PC-9 (cell line): Measurements from ENCODE around the gene CAT. TPM values are rescaled to one million over a fixed set of nuclear protein-coding genes. Genes with fewer than 3 reads are reported as not detected.
"Not testable (repeated sequence)": the region's sequence is repeated elsewhere in the genome, so short reads cannot be mapped to it uniquely, and the experiment has no call there.

ENCODE experiments used
- BruUV-seq: library from RNA; stranded (reverse); fragments of 400-500 nt; replicated peaks from 2 replicates; lab custom pipeline; 2021; lab: Mats Ljungman, UMichigan
- CTCF ChIA-PET: fragments of 300-600 bp; sonication (Branson Sonifier 250); formaldehyde crosslinking; loops from one replicate; lab custom pipeline; 2022; ENCODE audit warnings: antibody characterized with exemption; lab: Charles Lee
- POLR2A ChIA-PET: fragments of 300-600 bp; sonication (Branson Sonifier 250); formaldehyde crosslinking; loops from one replicate; lab custom pipeline; 2022; ENCODE audit warnings: antibody characterized with exemption; ENCODE audit not compliant: unreplicated experiment; lab: Charles Lee
- DNase-seq, 2 experiments: peaks; one replicate each; pipeline versions ENCODE4 v3.0.0 to v3.0.0-alpha.2; 2015 to 2022; ENCODE audit warnings: mixed read lengths in 1 of 2
- H2AFZ ChIP-seq: fragments of 200-600 bp; sonication (generic); 2 replicates; pipeline ENCODE4 v1.8.1; 2017; ENCODE audit warnings: antibody characterized with exemption
- H3F3A ChIP-seq: fragments of 200-600 bp; sonication (generic); 2 replicates; pipeline ENCODE4 v1.8.1; 2017; ENCODE audit warnings: antibody characterized with exemption, mild to moderate bottlenecking, low read depth; ENCODE audit not compliant: insufficient read depth
- H3K27ac ChIP-seq: fragments of 200-600 bp; sonication (generic); 2 replicates; pipeline ENCODE4 v1.6.1; 2016; ENCODE audit warnings: mixed run types
- H3K27me3 ChIP-seq: fragments of 200-600 bp; sonication (generic); 2 replicates; pipeline ENCODE4 v1.6.1; 2016; ENCODE audit warnings: low read depth, mixed run types; ENCODE audit not compliant: insufficient read depth
- H3K36me3 ChIP-seq: fragments of 200-600 bp; sonication (generic); 2 replicates; pipeline ENCODE4 v1.6.1; 2016; ENCODE audit warnings: low read depth, mixed run types
- H3K4me1 ChIP-seq: fragments of 200-600 bp; sonication (generic); replicated peaks from 2 replicates; pipeline ENCODE4 v1.6.1; 2016; ENCODE audit warnings: mixed run types; ENCODE audit not compliant: insufficient read depth
- H3K4me2 ChIP-seq: fragments of 200-600 bp; sonication (generic); 2 replicates; pipeline ENCODE4 v1.6.1; 2017; ENCODE audit warnings: mixed run types
- H3K4me3 ChIP-seq: fragments of 200-600 bp; sonication (generic); 2 replicates; pipeline ENCODE4 v1.6.1; 2016; ENCODE audit warnings: mixed run types
- H3K79me2 ChIP-seq: fragments of 200-600 bp; sonication (generic); 2 replicates; pipeline ENCODE4 v1.6.1; 2017; ENCODE audit warnings: low read depth, mixed run types
- H3K9me2 ChIP-seq: fragments of 200-600 bp; sonication (generic); 2 replicates; pipeline ENCODE4 v1.8.1; 2017; ENCODE audit warnings: mild to moderate bottlenecking; ENCODE audit not compliant: insufficient read depth
- H3K9me3 ChIP-seq: fragments of 200-600 bp; sonication (generic); 2 replicates; pipeline ENCODE4 v1.8.1; 2016; ENCODE audit warnings: low read depth; ENCODE audit not compliant: insufficient read depth
- H4K20me1 ChIP-seq: fragments of 200-600 bp; sonication (generic); 2 replicates; pipeline ENCODE4 v1.8.1; 2017; ENCODE audit not compliant: insufficient read depth
- EZH2 ChIP-seq: fragments of 200-600 bp; sonication (generic); IDR thresholded peaks from 2 replicates; pipeline ENCODE4 v1.8.0; 2017; ENCODE audit warnings: antibody characterized with exemption, low read depth
- intact Hi-C: fragments of 100-400 bp; cut with micrococcal nuclease; formaldehyde crosslinking; loops from one replicate; pipeline ENCODE4 v1.10.0; 2022; ENCODE audit not compliant: unreplicated experiment
- total RNA-seq: library from RNA; stranded (reverse); gene quantifications from 2 replicates; pipeline ENCODE4 v1.2.3, GENCODE V29; 2021
- TF ChIP-seq, protein P1 (sequence below): fragments of 200-600 bp; sonication (generic); conservative IDR thresholded peaks from 2 replicates; pipeline ENCODE4 v1.6.1; 2017; ENCODE audit warnings: mixed run types, antibody characterized with exemption, mild to moderate bottlenecking, moderate library complexity

The CAT gene
- total RNA-seq, 1 experiment from 2014 or later = 63.4 TPM

GRCh38 chr11:34423300-34423699, 15.4 kb upstream of the CAT start:
- no peaks in the 10 kb centered on the region for H3K9me3 ChIP-seq
- H3K79me2 ChIP-seq = no peaks in the 10 kb centered on the region
- H3K4me3 ChIP-seq = no peak overlapping the region
- intact Hi-C loops = no loop called here
- no peaks in the 10 kb centered on the region for H3K9me2 ChIP-seq
- ChIA-PET CTCF (interaction anchor here (0.7 kb wide), 1 partner anchor 10 kb away, joined by 14 read pairs; no protein-coding TSS in a partner anchor), POLR2A (no interaction called here)
- peak; percentile 49 to 65 for DNase-seq
- H3K4me2 ChIP-seq = no peak overlapping the region
- no peaks in the 10 kb centered on the region for H3K27me3 ChIP-seq
- no peak overlapping the region for H2AFZ ChIP-seq
- H3K27ac ChIP-seq = no peak overlapping the region
- peaks cover 45% of the 10 kb centered on the region for H3F3A ChIP-seq
- H4K20me1 ChIP-seq = no peaks in the 10 kb centered on the region
- TF ChIP-seq, protein P1, sequence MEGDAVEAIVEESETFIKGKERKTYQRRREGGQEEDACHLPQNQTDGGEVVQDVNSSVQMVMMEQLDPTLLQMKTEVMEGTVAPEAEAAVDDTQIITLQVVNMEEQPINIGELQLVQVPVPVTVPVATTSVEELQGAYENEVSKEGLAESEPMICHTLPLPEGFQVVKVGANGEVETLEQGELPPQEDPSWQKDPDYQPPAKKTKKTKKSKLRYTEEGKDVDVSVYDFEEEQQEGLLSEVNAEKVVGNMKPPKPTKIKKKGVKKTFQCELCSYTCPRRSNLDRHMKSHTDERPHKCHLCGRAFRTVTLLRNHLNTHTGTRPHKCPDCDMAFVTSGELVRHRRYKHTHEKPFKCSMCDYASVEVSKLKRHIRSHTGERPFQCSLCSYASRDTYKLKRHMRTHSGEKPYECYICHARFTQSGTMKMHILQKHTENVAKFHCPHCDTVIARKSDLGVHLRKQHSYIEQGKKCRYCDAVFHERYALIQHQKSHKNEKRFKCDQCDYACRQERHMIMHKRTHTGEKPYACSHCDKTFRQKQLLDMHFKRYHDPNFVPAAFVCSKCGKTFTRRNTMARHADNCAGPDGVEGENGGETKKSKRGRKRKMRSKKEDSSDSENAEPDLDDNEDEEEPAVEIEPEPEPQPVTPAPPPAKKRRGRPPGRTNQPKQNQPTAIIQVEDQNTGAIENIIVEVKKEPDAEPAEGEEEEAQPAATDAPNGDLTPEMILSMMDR = no peak
- TF ChIP-seq EZH2 = no peak
- peaks cover 47% of the 10 kb centered on the region for H3K4me1 ChIP-seq
- H3K36me3 ChIP-seq = no peaks in the 10 kb centered on the region
- BruUV-seq = no TSS peak

DNA sequence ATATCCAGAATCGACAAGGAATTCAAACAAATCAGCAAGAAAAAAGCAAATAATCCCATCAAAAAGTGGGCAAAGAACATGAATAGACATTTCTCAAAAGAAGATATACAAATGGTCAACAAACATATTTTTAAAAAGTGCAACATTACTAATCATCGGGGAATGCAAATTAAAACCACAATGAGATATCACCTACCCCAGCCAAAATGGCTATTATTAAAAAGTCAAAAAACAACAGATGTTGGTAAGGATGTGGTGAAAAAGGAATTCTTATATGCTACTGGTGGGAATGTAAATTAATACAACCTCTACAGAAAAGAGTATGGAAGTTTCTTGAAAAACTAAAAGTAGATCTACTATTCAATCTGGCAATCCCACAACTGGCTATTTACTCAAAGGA, 13.9 kb upstream of the CAT start:
- peaks cover 54% of the 10 kb centered on the region for H3K4me1 ChIP-seq
- H2AFZ ChIP-seq, DNase-seq, H4K20me1 ChIP-seq, H3K27ac ChIP-seq, intact Hi-C loops, H3K9me2 ChIP-seq, CTCF ChIA-PET, BruUV-seq, POLR2A ChIA-PET, H3K79me2 ChIP-seq, H3K27me3 ChIP-seq, H3K9me3 ChIP-seq, H3K4me2 ChIP-seq, H3K4me3 ChIP-seq, H3K36me3 ChIP-seq: not testable (repeated sequence)
- H3F3A ChIP-seq = peaks cover 53% of the 10 kb centered on the region

DNA sequence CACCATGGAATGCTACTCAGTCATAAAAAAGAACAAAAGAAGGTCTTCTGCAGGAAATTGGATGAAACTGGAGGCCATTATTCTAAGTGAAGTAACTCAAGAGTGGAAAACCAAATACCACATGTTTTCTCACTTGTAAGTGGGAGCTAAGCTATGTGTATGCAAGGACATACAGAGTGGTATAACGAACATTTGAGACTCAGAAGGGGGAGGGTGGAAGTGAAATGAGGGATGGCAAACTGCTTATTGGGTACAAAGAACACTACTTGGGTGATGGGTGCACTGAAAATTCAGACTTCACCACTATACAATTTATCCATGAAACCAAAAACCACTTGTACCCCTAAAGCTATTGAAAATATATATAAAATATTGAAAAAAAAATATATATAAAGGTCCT, 13.4 kb upstream of the CAT start:
- Histone ChIP-seq H2AFZ (no peak overlapping the region), H4K20me1 (no peaks in the 10 kb centered on the region), H3K9me2 (no peaks in the 10 kb centered on the region), H3K4me1 (peaks cover 54% of the 10 kb centered on the region), H3K79me2 (no peaks in the 10 kb centered on the region), H3F3A (peaks cover 49% of the 10 kb centered on the region), H3K27ac (no peak overlapping the region), H3K27me3 (no peaks in the 10 kb centered on the region), H3K36me3 (no peaks in the 10 kb centered on the region), H3K4me2 (no peak overlapping the region), H3K9me3 (no peaks in the 10 kb centered on the region), H3K4me3 (no peak overlapping the region)
- POLR2A ChIA-PET = no interaction called here
- no peak for DNase-seq
- intact Hi-C loops = no loop called here
- no TSS peak for BruUV-seq
- TF ChIP-seq EZH2 = no peak
- TF ChIP-seq, protein P1 = no peak
- CTCF ChIA-PET = no interaction called here

DNA sequence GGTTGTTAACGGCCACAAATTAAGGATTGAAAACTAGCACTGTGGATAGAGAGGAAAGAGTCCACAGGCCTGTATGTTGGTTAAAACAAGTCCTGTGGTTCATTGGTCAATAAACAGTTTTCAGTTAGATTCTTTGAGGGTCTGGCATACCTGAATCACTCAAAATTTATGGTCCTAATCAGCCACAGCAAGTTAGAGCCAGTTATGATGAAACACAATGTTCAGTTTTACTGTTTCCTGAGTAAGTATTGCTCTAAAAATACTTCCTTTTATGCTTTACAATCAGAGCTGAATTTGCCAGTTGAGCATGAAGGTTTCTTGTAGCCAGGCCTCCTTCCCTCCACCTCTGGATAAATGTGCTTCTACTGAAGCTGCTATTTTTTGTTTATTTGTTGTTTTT, 12.9 kb upstream of the CAT start:
- H3F3A ChIP-seq = peaks cover 49% of the 10 kb centered on the region
- ChIA-PET POLR2A (no interaction called here), CTCF (no interaction called here)
- H3K9me3 ChIP-seq = no peaks in the 10 kb centered on the region
- peak overlapping the region; percentile 61 for H3K4me2 ChIP-seq
- H4K20me1 ChIP-seq = no peaks in the 10 kb centered on the region
- no peaks in the 10 kb centered on the region for H3K79me2 ChIP-seq
- BruUV-seq = no TSS peak
- H3K4me1 ChIP-seq = peaks cover 54% of the 10 kb centered on the region
- TF ChIP-seq EZH2 = no peak
- TF ChIP-seq, protein P1 = no peak
- peak overlapping the region; percentile 57; the same call in 1 of the 2 replicates for H2AFZ ChIP-seq
- no peak for DNase-seq
- intact Hi-C loops = no loop called here
- peak overlapping the region; percentile 89 for H3K27ac ChIP-seq
- no peak overlapping the region for H3K4me3 ChIP-seq
- no peaks in the 10 kb centered on the region for H3K36me3 ChIP-seq
- H3K9me2 ChIP-seq = no peaks in the 10 kb centered on the region
- no peaks in the 10 kb centered on the region for H3K27me3 ChIP-seq
